Thyroid gland (tissue), 4 donors: ENCODE data around the gene MTAP. TPM values are rescaled to one million over a fixed set of nuclear protein-coding genes. Genes with fewer than 3 reads are reported as not detected.
"Not testable (repeated sequence)": the region's sequence is repeated elsewhere in the genome, so short reads cannot be mapped to it uniquely, and the experiment has no call there.

Experiments
- DNase-seq, 2 donors: peaks; one replicate each; pipeline ENCODE4 v3.0.0-alpha.2; 2019
- H3K27ac ChIP-seq, 3 donors: fragments of 200-600 bp; sonication (generic); 1 replicate in 2 of 3; 2 replicates in 1 of 3; pipeline ENCODE4 v1.5.1; 2016 to 2019; ENCODE audit warnings: mild to moderate bottlenecking in 1 of 3, moderate library complexity in 1 of 3
- H3K27me3 ChIP-seq: fragments of 200-600 bp; sonication (generic); one replicate; pipeline ENCODE4 v1.5.1; 2019
- H3K36me3 ChIP-seq, 2 donors: fragments of 200-600 bp; sonication (generic); one replicate each; pipeline ENCODE4 v1.5.1; 2016 to 2019
- H3K4me1 ChIP-seq, 2 donors: fragments of 200-600 bp; sonication (generic); one replicate each; pipeline ENCODE4 v1.5.1; 2017 to 2019
- H3K4me3 ChIP-seq, 3 donors: fragments of 200-600 bp; sonication (generic); replicated peaks in 1 of 3; 1 replicate in 2 of 3; 2 replicates in 1 of 3; pipeline ENCODE4 v1.5.1; 2016; ENCODE audit warnings: mild to moderate bottlenecking in 1 of 3
- H3K9me3 ChIP-seq: fragments of 200-600 bp; sonication (generic); one replicate; pipeline ENCODE4 v1.5.1; 2017
- CTCF ChIP-seq, 6 experiments: fragments of 200-600 bp in 3 of 6; fragments of 450-650 bp in 3 of 6; sonication (generic) in 3 of 6; IDR thresholded peaks; one replicate each; pipeline ENCODE4 v1.5.1; 2016 to 2019; ENCODE audit warnings: antibody characterized with exemption in 6 of 6, mild to moderate bottlenecking in 2 of 6, inconsistent platforms in 1 of 6, moderate library complexity in 1 of 6
- POLR2A ChIP-seq, 2 donors: fragments of 450-650 bp; IDR thresholded peaks; one replicate each; pipeline ENCODE4 v1.6.1; 2017; ENCODE audit warnings: antibody characterized with exemption in 2 of 2, mild to moderate bottlenecking in 2 of 2, moderate library complexity in 1 of 2
- WGBS, 2 donors: methylation state at CpG; one replicate each; pipeline ENCODE4 v1.1.5; 2017; 5-methylcytosine and 5-hydroxymethylcytosine counted together
- intact Hi-C: fragments of 100-400 bp; cut with DNase I; formaldehyde crosslinking; loops from one replicate; pipeline ENCODE4 v1.15.1; 2023
- total RNA-seq, 4 donors: library from RNA; depleted of rRNA; stranded (reverse); fragments of >200 nt; gene quantifications; one replicate each; pipeline ENCODE4 v1.2.3, GENCODE V29; 2016

Gene MTAP
- total RNA-seq, 4 donors from 2014 or later, result 17.1 to 24.2 (median 19.1) TPM

- no peak overlapping the region for H3K4me3 ChIP-seq
- intact Hi-C loops, result no loop called here
- H3K9me3 ChIP-seq, result no peaks in the 10 kb centered on the region
- TF ChIP-seq POLR2A (IDR thresholded peaks at IDR 0.05) (no peak), CTCF (IDR thresholded peaks at IDR 0.05) (no peak)
- no peaks in the 10 kb centered on the region for H3K27me3 ChIP-seq
- DNase-seq, result no peak
- H3K4me1 ChIP-seq, result no peaks in the 10 kb centered on the region
- 98% methylated on average over 4 of the region's 4 CpGs for WGBS, 2 donors
- H3K36me3 ChIP-seq, result no peaks in the 10 kb centered on the region
- no peak overlapping the region for H3K27ac ChIP-seq
Observed at GRCh38 chr9:21941337-21941995, 139.0 kb downstream of the MTAP start.

- Histone ChIP-seq H3K27me3 (no peaks in the 10 kb centered on the region), H3K9me3 (no peaks in the 10 kb centered on the region), H3K27ac (no peak overlapping the region), H3K4me1 (no peaks in the 10 kb centered on the region), H3K4me3 (no peak overlapping the region), H3K36me3 (no peaks in the 10 kb centered on the region)
- 87% methylated on average over 4 of the region's 4 CpGs for WGBS, 2 donors
- TF ChIP-seq POLR2A (IDR thresholded peaks at IDR 0.05) (no peak), CTCF (IDR thresholded peaks at IDR 0.05) (no peak)
- no peak for DNase-seq
- intact Hi-C loops, result no loop called here
Observed at GRCh38 chr9:21943464-21943863, 141.0 kb downstream of the MTAP start.

GRCh38 chr9:21945606-21946005 lies 143.2 kb downstream of the MTAP start:
- no peak overlapping the region for H3K4me3 ChIP-seq
- intact Hi-C loops, result no loop called here
- DNase-seq, result no peak
- H3K36me3 ChIP-seq, result no peaks in the 10 kb centered on the region
- no peaks in the 10 kb centered on the region for H3K9me3 ChIP-seq
- 83 to 94% methylated on average over 2 of the region's 2 CpGs for WGBS, 2 donors
- H3K27me3 ChIP-seq, result no peaks in the 10 kb centered on the region
- no peak overlapping the region for H3K27ac ChIP-seq
- TF ChIP-seq POLR2A (IDR thresholded peaks at IDR 0.05), result no peak
- no peak for TF ChIP-seq CTCF (IDR thresholded peaks at IDR 0.05)
- no peaks in the 10 kb centered on the region for H3K4me1 ChIP-seq

- H3K27me3 ChIP-seq, result no peaks in the 10 kb centered on the region
- no peaks in the 10 kb centered on the region for H3K36me3 ChIP-seq
- DNase-seq, result no peak
- no peak overlapping the region for H3K27ac ChIP-seq
- no peak overlapping the region for H3K4me3 ChIP-seq
- WGBS, 2 donors, result 89% methylated on average over 2 of the region's 2 CpGs; no CpG with 5 or more reads in 1 of the 2 donors
- no peaks in the 10 kb centered on the region for H3K9me3 ChIP-seq
- no peaks in the 10 kb centered on the region for H3K4me1 ChIP-seq
- TF ChIP-seq POLR2A (IDR thresholded peaks at IDR 0.05), result no peak
- intact Hi-C loops, result no loop called here
Observed at GRCh38 chr9:21958833-21959232, 156.4 kb downstream of the MTAP start.

- H3K27me3 ChIP-seq, intact Hi-C loops, H3K4me1 ChIP-seq, DNase-seq, H3K4me3 ChIP-seq, H3K9me3 ChIP-seq, H3K36me3 ChIP-seq, H3K27ac ChIP-seq: not testable (repeated sequence)
- 95 to 96% methylated on average over 17 to 25 of the region's 33 CpGs for WGBS, 2 donors
Observed at GRCh38 chr9:21959268-21959667, 156.8 kb downstream of the MTAP start.

GRCh38 chr9:21961569-21961968 lies 159.1 kb downstream of the MTAP start:
- intact Hi-C loops, result no loop called here
- no peak for DNase-seq
- no peak overlapping the region for H3K27ac ChIP-seq
- no peaks in the 10 kb centered on the region for H3K36me3 ChIP-seq
- TF ChIP-seq CTCF (IDR thresholded peaks at IDR 0.05) (no peak), POLR2A (IDR thresholded peaks at IDR 0.05) (no peak)
- peaks cover 5 to 9% of the 10 kb centered on the region in 2 donors for H3K4me1 ChIP-seq
- H3K4me3 ChIP-seq, result no peak overlapping the region
- 95 to 96% methylated on average over 2 of the region's 2 CpGs for WGBS, 2 donors
- H3K9me3 ChIP-seq, result no peaks in the 10 kb centered on the region
- peaks cover 20% of the 10 kb centered on the region for H3K27me3 ChIP-seq
